Activated CD4-positive, alpha-beta T cell treated with anti-CD3 and anti-CD28 coated beads for 36 hours (primary cell): ENCODE data around the gene GTF2IRD1. TPM values are rescaled to one million over a fixed set of nuclear protein-coding genes. Genes with fewer than 3 reads are reported as not detected.
"Not testable (repeated sequence)": the region's sequence is repeated elsewhere in the genome, so short reads cannot be mapped to it uniquely, and the experiment has no call there.

ENCODE experiments used
- ATAC-seq: fragments of 200-7000 bp; cut with Tn5 transposase; one replicate; pipeline ENCODE4 v1.10.0; 2021; ENCODE audit warnings: mild to moderate bottlenecking, moderate library complexity
- CTCF ChIA-PET: fragments of 350-600 bp; sonication (Branson Sonifier 250); formaldehyde crosslinking; loops from one replicate; lab custom pipeline; 2021; ENCODE audit warnings: antibody characterized with exemption; lab: Charles Lee
- POLR2A ChIA-PET: fragments of 350-600 bp; sonication (Branson Sonifier 250); formaldehyde crosslinking; loops from one replicate; lab custom pipeline; 2021; ENCODE audit warnings: antibody characterized with exemption, inconsistent platforms; lab: Charles Lee
- DNase-seq: peaks from one replicate; pipeline ENCODE4 v3.0.0-alpha.2; 2020
- H3K27ac Mint-ChIP-seq: one replicate; pipeline ENCODE4 v1.8.0; 2021; ENCODE audit warnings: mixed read lengths
- H3K27me3 Mint-ChIP-seq: one replicate; pipeline ENCODE4 v1.8.0; 2021; ENCODE audit warnings: mixed read lengths
- H3K36me3 Mint-ChIP-seq: one replicate; pipeline ENCODE4 v1.8.0; 2021; ENCODE audit warnings: low read depth, mixed read lengths
- H3K4me1 Mint-ChIP-seq: one replicate; pipeline ENCODE4 v1.8.0; 2021; ENCODE audit warnings: mixed read lengths
- H3K4me3 Mint-ChIP-seq: one replicate; pipeline ENCODE4 v1.8.0; 2021; ENCODE audit warnings: mild to moderate bottlenecking, moderate library complexity, mixed read lengths
- H3K9me3 Mint-ChIP-seq: one replicate; pipeline ENCODE4 v1.8.0; 2021; ENCODE audit warnings: low read depth, mixed read lengths
- intact Hi-C, 2 experiments: fragments of 100-400 bp; cut with DNase I in 1 of 2; cut with micrococcal nuclease in 1 of 2; formaldehyde crosslinking; loops; one replicate each; pipeline versions ENCODE4 v1.14.2 to v1.15.1; 2022 to 2024; cut with DNase I, micrococcal nuclease
- total RNA-seq, 2 experiments: library from RNA; stranded (reverse); gene quantifications; one replicate each; pipeline ENCODE4 v1.2.3, GENCODE V29; 2021

Gene GTF2IRD1
- total RNA-seq, 2 experiments from 2014 or later = 4.6 to 5.3 TPM

- H3K9me3 Mint-ChIP-seq = no peaks in the 10 kb centered on the region
- DNase-seq = no peak
- H3K4me1 Mint-ChIP-seq = no peaks in the 10 kb centered on the region
- POLR2A ChIA-PET = no interaction called here
- H3K27me3 Mint-ChIP-seq = no peaks in the 10 kb centered on the region
- H3K27ac Mint-ChIP-seq = no peak overlapping the region
- CTCF ChIA-PET = interaction anchor here (1.0 kb wide), 1 partner anchor 53 kb away, joined by 3 read pairs; no protein-coding TSS in a partner anchor
- intact Hi-C loops = no loop called here
- no peak overlapping the region for H3K4me3 Mint-ChIP-seq
- H3K36me3 Mint-ChIP-seq = no peaks in the 10 kb centered on the region
- ATAC-seq = no peak
These were observed 52.0 kb downstream of the GTF2IRD1 start for GRCh38 chr7:74505471-74506324.

- DNase-seq (no peak), ATAC-seq (no peak)
- Mint-ChIP-seq H3K4me3 (no peak overlapping the region), H3K36me3 (no peaks in the 10 kb centered on the region), H3K27me3 (no peaks in the 10 kb centered on the region), H3K4me1 (no peaks in the 10 kb centered on the region), H3K9me3 (no peaks in the 10 kb centered on the region), H3K27ac (no peak overlapping the region)
- intact Hi-C loops = no loop called here
- ChIA-PET CTCF (no interaction called here), POLR2A (no interaction called here)
These were observed 52.6 kb downstream of the GTF2IRD1 start for GRCh38 chr7:74506325-74506724.

GRCh38 chr7:74507538-74508319 is 54.0 kb downstream of the GTF2IRD1 start:
- no peak for DNase-seq
- H3K9me3 Mint-ChIP-seq = no peaks in the 10 kb centered on the region
- no peaks in the 10 kb centered on the region for H3K27me3 Mint-ChIP-seq
- no peaks in the 10 kb centered on the region for H3K4me1 Mint-ChIP-seq
- ChIA-PET CTCF (interaction anchor here (0.7 kb wide), 1 partner anchor 35 kb away, joined by 3 read pairs; no protein-coding TSS in a partner anchor), POLR2A (interaction anchor here (0.6 kb wide), 1 partner anchor 101 kb away, joined by 10 read pairs; no protein-coding TSS in a partner anchor)
- no peak overlapping the region for H3K4me3 Mint-ChIP-seq
- intact Hi-C loops = no loop called here
- H3K36me3 Mint-ChIP-seq = no peaks in the 10 kb centered on the region
- ATAC-seq = no peak
- H3K27ac Mint-ChIP-seq = no peak overlapping the region

GRCh38 chr7:74509453-74509852 is 55.7 kb downstream of the GTF2IRD1 start:
- DNase-seq, H3K4me3 Mint-ChIP-seq, H3K9me3 Mint-ChIP-seq, H3K27me3 Mint-ChIP-seq, H3K36me3 Mint-ChIP-seq, ATAC-seq, H3K27ac Mint-ChIP-seq, POLR2A ChIA-PET, H3K4me1 Mint-ChIP-seq, intact Hi-C loops: not testable (repeated sequence)
- CTCF ChIA-PET = interaction anchor here (0.6 kb wide), 1 partner anchor 12 kb away, joined by 3 read pairs; no protein-coding TSS in a partner anchor

- Mint-ChIP-seq H3K36me3 (no peaks in the 10 kb centered on the region), H3K27me3 (no peaks in the 10 kb centered on the region)
- CTCF ChIA-PET = no interaction called here
These were observed 57.6 kb downstream of the GTF2IRD1 start for GRCh38 chr7:74511345-74511744.

GRCh38 chr7:74512762-74513161 is 59.1 kb downstream of the GTF2IRD1 start:
- intact Hi-C loops = no loop called here
- DNase-seq (no peak), ATAC-seq (no peak)
- no peaks in the 10 kb centered on the region for H3K27me3 Mint-ChIP-seq
- ChIA-PET CTCF (no interaction called here), POLR2A (no interaction called here)
- H3K27ac Mint-ChIP-seq = no peak overlapping the region
- H3K9me3 Mint-ChIP-seq = no peaks in the 10 kb centered on the region
- H3K4me3 Mint-ChIP-seq = no peak overlapping the region
- no peaks in the 10 kb centered on the region for H3K4me1 Mint-ChIP-seq
- no peaks in the 10 kb centered on the region for H3K36me3 Mint-ChIP-seq

More at GRCh38 chr7:74511345-74511744, 57.6 kb downstream of the GTF2IRD1 start:
- ATAC-seq = no peak
- H3K4me1 Mint-ChIP-seq = no peaks in the 10 kb centered on the region
- POLR2A ChIA-PET = no interaction called here
- H3K4me3 Mint-ChIP-seq = no peak overlapping the region
- no peak overlapping the region for H3K27ac Mint-ChIP-seq
- H3K9me3 Mint-ChIP-seq = no peaks in the 10 kb centered on the region
- DNase-seq = no peak
- intact Hi-C loops = no loop called here

- DNase-seq (no peak), ATAC-seq (no peak)
- H3K27me3 Mint-ChIP-seq = no peaks in the 10 kb centered on the region
- no peaks in the 10 kb centered on the region for H3K4me1 Mint-ChIP-seq
- no peaks in the 10 kb centered on the region for H3K9me3 Mint-ChIP-seq
- H3K27ac Mint-ChIP-seq = no peak overlapping the region
- ChIA-PET CTCF (interaction anchor here (0.6 kb wide), 1 partner anchor 1633 kb away, joined by 3 read pairs; no protein-coding TSS in a partner anchor), POLR2A (no interaction called here)
- intact Hi-C loops = no loop called here
- H3K4me3 Mint-ChIP-seq = no peak overlapping the region
- no peaks in the 10 kb centered on the region for H3K36me3 Mint-ChIP-seq
These were observed 60.5 kb downstream of the GTF2IRD1 start for GRCh38 chr7:74514131-74514591.

GRCh38 chr7:74515276-74515675 is 61.6 kb downstream of the GTF2IRD1 start:
- CTCF ChIA-PET = no interaction called here
- no peaks in the 10 kb centered on the region for H3K4me1 Mint-ChIP-seq
- DNase-seq (no peak), ATAC-seq (no peak)
- H3K9me3 Mint-ChIP-seq = no peaks in the 10 kb centered on the region
- H3K27ac Mint-ChIP-seq = no peak overlapping the region
- intact Hi-C loops = no loop called here
- POLR2A ChIA-PET = no interaction called here
- H3K27me3 Mint-ChIP-seq = no peaks in the 10 kb centered on the region
- H3K4me3 Mint-ChIP-seq = no peak overlapping the region
- no peaks in the 10 kb centered on the region for H3K36me3 Mint-ChIP-seq

GRCh38 chr7:74516214-74516613 is 62.5 kb downstream of the GTF2IRD1 start:
- ATAC-seq (no peak), DNase-seq (no peak)
- intact Hi-C loops = no loop called here
- CTCF ChIA-PET = no interaction called here
- Mint-ChIP-seq H3K27me3 (no peaks in the 10 kb centered on the region), H3K9me3 (peaks cover 2% of the 10 kb centered on the region), H3K4me1 (no peaks in the 10 kb centered on the region), H3K27ac (no peak overlapping the region), H3K4me3 (no peak overlapping the region), H3K36me3 (no peaks in the 10 kb centered on the region)
- POLR2A ChIA-PET = no interaction called here

GRCh38 chr7:74518041-74518440 is 64.3 kb downstream of the GTF2IRD1 start:
- H3K36me3 Mint-ChIP-seq = no peaks in the 10 kb centered on the region
- H3K4me1 Mint-ChIP-seq = no peaks in the 10 kb centered on the region
- intact Hi-C loops = no loop called here
- CTCF ChIA-PET = no interaction called here
- no peak overlapping the region for H3K27ac Mint-ChIP-seq
- ATAC-seq = no peak
- H3K27me3 Mint-ChIP-seq = no peaks in the 10 kb centered on the region
- no peak overlapping the region for H3K4me3 Mint-ChIP-seq
- H3K9me3 Mint-ChIP-seq = peaks cover 2% of the 10 kb centered on the region
- DNase-seq = no peak
- POLR2A ChIA-PET = no interaction called here

- DNase-seq (no peak), ATAC-seq (no peak)
- Mint-ChIP-seq H3K27me3 (no peaks in the 10 kb centered on the region), H3K4me3 (no peak overlapping the region), H3K27ac (no peak overlapping the region), H3K36me3 (no peaks in the 10 kb centered on the region), H3K4me1 (no peaks in the 10 kb centered on the region), H3K9me3 (peaks cover 2% of the 10 kb centered on the region)
- ChIA-PET CTCF (no interaction called here), POLR2A (no interaction called here)
- intact Hi-C loops = no loop called here
These were observed 64.9 kb downstream of the GTF2IRD1 start for GRCh38 chr7:74518654-74519053.
